ENCODE results near the gene GNG7.

- TF ChIP-seq POLR2A (IDR thresholded peaks at IDR 0.05; ENCODE audit: low read depth, low read length) (no peak), POLR2AphosphoS5 (IDR thresholded peaks at IDR 0.05; ENCODE audit: low read depth, low read length) (no peak)
These were observed 37.4 kb downstream of the GNG7 start for GRCh38 chr19:2665103-2665502.
